Glomerular visceral epithelial cell (primary cell): ENCODE data around the gene MRPL27.

ENCODE experiments used
- DNase-seq: peaks from one replicate; pipeline ENCODE4 v3.0.0-alpha.2; 2016; ENCODE audit errors: extremely low spot score

The MRPL27 gene

GRCh38 chr17:50360486-50361115, 12.4 kb downstream of the MRPL27 start:
- DNase-seq, result no peak

GRCh38 chr17:50359998-50360461, 13.0 kb downstream of the MRPL27 start:
- DNase-seq, result no peak

DNA sequence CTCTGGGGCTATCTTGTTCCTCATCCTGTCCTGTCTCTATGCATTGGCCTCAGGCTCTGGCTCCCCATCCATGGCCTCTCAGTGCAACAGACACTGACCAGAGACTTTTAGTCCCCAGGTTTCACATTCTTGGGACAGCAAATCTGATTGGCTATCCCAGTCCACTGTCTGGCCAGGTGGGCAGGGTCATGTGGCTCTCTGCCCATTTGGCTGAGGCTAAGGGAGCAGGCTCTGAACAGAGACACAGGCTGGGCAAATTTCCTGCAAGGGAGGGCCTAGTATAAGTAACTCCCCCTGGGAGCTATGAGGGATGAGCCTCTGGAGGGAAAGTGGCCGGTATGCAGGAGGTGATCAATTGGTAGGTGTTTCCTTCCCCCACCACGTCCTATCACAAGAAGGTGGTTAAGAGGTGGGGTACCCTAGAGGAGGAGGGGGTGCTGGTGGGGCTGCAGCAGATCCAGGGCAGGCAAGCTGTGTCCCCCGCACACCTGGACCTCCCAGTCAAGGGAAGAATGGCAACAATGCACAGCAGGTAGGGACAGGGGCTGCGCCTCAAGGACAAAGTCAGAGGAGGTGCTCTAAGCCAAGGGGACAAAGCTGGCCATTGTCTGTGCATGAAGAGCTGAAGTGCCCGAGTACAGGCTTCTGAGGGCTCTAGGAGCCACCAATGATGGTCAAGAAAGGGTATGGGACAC, 13.8 kb downstream of the MRPL27 start:
- no peak for DNase-seq

DNA sequence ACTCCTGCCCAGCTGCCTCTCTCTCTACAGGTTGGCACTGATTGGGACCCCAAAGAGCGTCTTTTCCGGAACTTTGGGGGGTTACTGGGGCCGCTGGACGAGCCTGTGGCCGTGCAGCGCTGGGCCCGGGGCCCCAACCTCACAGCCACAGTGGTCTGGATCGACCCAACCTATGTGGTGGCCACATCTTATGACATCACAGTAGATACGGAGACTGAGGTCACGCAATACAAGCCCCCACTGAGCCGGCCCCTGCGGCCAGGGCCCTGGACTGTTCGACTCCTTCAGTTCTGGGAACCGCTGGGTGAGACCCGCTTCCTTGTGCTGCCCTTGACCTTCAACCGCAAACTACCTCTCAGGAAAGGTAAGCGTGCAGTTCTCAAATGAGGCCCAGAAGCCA, 14.8 kb downstream of the MRPL27 start:
- no peak for DNase-seq

GRCh38 chr17:50356892-50357510, 16.0 kb downstream of the MRPL27 start:
- no peak for DNase-seq

- DNase-seq, result no peak
Measured at GRCh38 chr17:50356418-50356817, 16.6 kb downstream of the MRPL27 start.

DNA sequence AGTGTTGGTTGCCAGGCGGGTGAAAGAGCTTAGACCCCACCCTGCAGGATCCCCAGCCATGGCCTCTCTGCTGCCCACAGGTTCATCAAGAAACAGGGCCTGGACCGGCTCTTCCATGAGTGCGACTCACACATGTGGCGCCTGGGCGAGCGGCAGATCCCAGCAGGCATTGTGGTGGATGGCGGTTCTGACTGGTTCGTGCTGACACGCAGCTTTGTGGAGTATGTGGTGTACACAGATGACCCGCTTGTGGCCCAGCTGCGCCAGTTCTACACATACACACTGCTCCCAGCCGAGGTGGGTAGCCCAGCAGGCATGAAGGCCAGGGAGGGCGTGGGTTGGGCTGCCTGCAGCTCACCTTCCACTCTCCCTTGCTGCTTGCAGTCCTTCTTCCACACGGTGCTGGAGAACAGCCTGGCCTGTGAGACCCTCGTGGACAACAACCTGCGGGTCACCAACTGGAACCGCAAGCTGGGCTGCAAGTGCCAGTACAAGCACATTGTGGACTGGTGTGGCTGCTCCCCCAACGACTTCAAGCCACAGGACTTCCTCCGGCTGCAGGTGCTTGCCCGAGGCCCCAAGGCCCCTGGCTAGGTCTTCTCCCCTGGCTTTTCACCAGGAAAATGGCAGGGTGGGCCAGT, 17.2 kb downstream of the MRPL27 start:
- no peak for DNase-seq

DNA sequence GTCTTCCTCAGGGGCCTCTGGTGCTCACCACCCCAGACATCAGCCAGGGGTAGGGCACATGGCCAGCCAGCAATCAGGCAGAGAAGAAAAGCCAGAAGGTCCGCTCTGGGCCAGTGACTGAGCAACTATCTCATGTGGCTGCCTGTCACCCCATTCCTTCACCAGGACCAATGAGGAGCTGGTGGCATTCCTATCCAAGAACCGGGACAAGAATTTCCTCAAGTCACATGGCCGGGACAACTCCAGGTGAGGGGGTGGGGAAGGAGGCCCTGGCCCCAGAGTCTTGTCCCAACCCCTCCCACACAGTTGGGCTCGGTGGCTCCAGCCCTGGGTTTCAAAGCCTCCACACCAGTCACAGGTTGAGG, 17.7 kb downstream of the MRPL27 start:
- DNase-seq, result no peak

DNA sequence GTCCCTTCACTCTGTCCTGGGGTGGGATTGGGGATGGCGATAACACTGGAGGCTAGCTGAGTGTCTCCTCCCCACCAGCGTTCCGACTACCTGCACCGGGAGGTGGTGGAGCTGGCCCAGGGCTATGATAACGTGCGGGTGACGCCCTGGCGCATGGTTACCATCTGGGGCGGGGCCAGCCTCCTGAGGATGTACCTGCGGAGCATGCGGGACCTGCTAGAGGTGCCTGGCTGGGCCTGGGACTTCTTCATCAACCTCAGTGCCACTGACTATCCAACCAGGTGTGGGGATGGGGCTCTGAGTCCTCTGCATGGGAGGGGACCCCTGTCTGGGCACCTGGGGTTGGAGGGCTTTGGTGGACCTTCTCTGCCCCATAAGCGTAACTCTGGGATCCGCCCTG, 18.2 kb downstream of the MRPL27 start:
- no peak for DNase-seq

DNA sequence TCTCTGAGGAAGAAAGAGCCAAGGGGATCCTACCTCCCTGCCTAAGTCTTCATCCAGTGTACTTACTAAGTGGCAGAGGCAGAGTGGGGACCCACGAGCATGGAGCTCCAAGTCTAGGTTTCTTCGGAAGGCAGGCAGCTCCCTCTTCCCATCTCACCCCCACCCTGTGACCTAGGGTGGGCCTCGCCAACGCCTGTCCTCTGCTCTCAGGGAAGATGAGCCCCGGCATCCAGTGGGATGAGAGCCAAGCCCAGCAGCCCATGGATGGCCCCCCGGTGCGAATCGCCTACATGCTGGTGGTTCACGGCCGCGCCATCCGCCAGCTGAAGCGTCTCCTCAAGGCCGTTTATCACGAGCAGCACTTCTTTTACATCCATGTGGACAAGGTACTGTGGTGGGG, 18.8 kb downstream of the MRPL27 start:
- no peak for DNase-seq

GRCh38 chr17:50353600-50354195, 19.3 kb downstream of the MRPL27 start:
- no peak for DNase-seq

- DNase-seq, result no peak
Measured at GRCh38 chr17:50352693-50353599, 20.0 kb downstream of the MRPL27 start.

- no peak for DNase-seq
Measured at GRCh38 chr17:50352072-50352692, 20.8 kb downstream of the MRPL27 start.

DNA sequence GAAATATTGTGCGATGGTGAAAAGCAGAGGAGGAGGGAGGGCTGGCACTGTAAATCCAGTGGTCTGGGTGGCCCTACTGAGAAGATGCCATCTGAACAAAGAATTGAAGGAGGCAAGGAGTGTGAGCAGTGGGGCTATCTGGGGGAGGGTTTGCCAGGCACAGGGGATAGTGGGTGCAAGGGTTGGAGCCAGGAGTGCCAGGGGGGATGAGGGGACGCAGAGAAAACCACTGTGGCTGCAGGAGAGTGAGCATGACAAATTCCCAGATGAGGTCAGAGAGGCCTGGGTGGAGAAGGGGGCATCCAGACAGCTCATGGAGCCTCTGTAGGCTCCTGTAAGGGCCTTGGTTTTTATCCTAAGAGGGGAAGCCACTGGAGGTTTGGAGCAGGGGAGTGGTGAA, 22.3 kb downstream of the MRPL27 start:
- no peak for DNase-seq

GRCh38 chr17:50349243-50349600, 23.8 kb downstream of the MRPL27 start:
- DNase-seq, result no peak

- DNase-seq, result peak; percentile 56
Measured at GRCh38 chr17:50348522-50349242, 24.3 kb downstream of the MRPL27 start.

DNA sequence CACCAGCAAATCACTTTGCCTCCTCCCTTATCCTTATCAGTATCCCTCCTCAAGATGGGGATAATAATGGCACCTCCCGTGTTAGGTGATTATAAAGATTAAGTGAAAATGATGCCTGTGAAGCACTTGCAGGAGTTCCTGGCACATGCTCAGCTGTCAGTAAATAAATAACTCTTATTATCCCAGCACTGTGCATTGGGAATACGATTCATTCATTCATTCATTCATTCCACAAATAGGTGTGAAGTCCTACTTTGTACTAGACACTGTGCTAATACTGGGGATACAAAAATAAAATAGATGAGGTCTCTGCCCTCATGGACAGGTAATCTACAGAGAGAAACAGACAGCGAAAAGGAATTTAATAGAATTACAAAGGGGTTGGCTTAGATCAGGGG, 25.1 kb downstream of the MRPL27 start:
- DNase-seq, result no peak

- no peak for DNase-seq
Measured at GRCh38 chr17:50347117-50347893, 25.7 kb downstream of the MRPL27 start.

- DNase-seq, result peak; percentile 35
Measured at GRCh38 chr17:50346313-50347116, 26.5 kb downstream of the MRPL27 start.
